Coronary artery (tissue), 2 donors: ENCODE data around the gene TUBB6.

Experiments
- DNase-seq: peaks from one replicate; pipeline ENCODE4 v3.0.0-alpha.2; 2017; ENCODE audit warnings: low spot score
- H3K27ac ChIP-seq, 2 donors: fragments of 200-600 bp; sonication (generic); one replicate each; pipeline ENCODE4 v1.5.1; 2016 to 2019
- H3K4me3 ChIP-seq: fragments of 200-600 bp; sonication (generic); 2 replicates; pipeline ENCODE4 v1.5.1; 2016; ENCODE audit warnings: mild to moderate bottlenecking, moderate library complexity
- TF ChIP-seq, protein P1 (sequence below): fragments of 200-600 bp; sonication (generic); IDR thresholded peaks from one replicate; pipeline ENCODE4 v1.5.1; 2019; ENCODE audit warnings: antibody characterized with exemption

The TUBB6 gene

GRCh38 chr18:12302391-12303147 is 5.5 kb upstream of the TUBB6 start:
- Histone ChIP-seq H3K4me3 (no peak overlapping the region), H3K27ac (no peak overlapping the region)
- DNase-seq, result peak; percentile 47
- TF ChIP-seq, protein P1, sequence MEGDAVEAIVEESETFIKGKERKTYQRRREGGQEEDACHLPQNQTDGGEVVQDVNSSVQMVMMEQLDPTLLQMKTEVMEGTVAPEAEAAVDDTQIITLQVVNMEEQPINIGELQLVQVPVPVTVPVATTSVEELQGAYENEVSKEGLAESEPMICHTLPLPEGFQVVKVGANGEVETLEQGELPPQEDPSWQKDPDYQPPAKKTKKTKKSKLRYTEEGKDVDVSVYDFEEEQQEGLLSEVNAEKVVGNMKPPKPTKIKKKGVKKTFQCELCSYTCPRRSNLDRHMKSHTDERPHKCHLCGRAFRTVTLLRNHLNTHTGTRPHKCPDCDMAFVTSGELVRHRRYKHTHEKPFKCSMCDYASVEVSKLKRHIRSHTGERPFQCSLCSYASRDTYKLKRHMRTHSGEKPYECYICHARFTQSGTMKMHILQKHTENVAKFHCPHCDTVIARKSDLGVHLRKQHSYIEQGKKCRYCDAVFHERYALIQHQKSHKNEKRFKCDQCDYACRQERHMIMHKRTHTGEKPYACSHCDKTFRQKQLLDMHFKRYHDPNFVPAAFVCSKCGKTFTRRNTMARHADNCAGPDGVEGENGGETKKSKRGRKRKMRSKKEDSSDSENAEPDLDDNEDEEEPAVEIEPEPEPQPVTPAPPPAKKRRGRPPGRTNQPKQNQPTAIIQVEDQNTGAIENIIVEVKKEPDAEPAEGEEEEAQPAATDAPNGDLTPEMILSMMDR, result no peak

DNA sequence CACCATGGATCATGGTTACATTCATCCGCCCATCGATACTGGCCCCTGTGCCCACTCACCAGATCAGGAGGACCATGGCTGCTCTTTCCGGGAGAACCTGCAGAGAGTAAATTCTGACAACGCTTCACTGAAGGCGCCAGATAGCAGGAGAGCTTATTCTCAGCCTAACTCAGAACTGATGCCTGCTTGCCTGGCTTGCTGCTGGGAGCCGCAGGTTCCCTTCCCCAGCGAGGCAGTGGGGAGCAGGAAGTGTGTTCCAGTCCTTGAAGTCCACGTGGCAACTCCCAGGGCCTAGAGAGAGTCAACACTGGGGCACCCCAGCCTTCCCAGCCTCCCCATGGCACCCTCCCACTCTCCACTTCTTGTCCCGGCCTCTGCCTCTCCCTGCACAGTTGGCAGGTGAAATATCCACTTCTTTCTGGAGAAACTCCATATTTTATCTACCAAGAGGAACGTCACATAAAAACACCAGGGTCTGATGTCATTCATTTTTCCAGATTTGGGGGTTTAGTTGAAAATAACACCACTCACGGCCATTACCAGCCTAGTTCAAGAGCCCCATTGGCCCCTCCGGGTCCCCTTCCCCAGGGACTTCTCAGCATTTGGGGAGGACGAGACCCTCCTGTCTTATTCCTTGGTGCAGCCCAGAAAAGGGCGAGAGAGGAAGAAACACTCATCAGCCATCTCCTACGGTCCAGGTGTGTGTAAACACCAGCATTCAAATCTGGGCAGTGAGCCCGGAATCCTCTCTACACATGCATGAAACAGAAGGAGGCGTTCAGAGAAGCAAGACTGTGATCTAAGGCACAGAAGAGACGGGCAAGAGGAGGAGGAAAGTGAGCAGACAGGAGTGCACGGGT is 3.5 kb upstream of the TUBB6 start:
- peak; percentile 71 for DNase-seq
- no peak overlapping the region for H3K27ac ChIP-seq
- TF ChIP-seq, protein P1, result no peak
- H3K4me3 ChIP-seq, result no peak overlapping the region

DNA sequence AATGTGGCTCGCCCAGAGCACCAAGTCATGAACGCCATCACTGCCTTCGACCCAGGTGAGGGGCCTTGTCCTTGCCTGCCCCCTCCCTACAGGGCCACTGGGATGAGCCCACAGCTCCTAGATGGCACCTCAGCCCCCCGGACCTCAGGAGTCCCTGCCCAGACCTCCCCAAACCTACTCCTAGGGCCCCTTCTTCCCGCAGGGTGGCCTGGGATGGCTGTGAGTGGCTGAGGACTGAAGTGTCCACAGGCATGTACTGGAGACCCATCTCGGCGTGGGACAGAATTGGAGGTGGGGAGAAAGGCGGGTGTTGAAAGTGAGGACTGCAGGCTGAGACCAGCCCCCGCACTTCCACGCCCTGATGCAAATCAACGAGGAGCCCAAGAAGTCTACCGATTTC is 2.8 kb upstream of the TUBB6 start:
- peak; percentile 72 for DNase-seq
- TF ChIP-seq, protein P1, result no peak
- H3K27ac ChIP-seq, result no peak overlapping the region
- H3K4me3 ChIP-seq, result no peak overlapping the region

GRCh38 chr18:12305930-12306629 is 2.0 kb upstream of the TUBB6 start:
- Histone ChIP-seq H3K4me3 (peak overlapping the region; percentile 95), H3K27ac (peak overlapping the region in 1 of 2 donors; percentile 99)
- TF ChIP-seq, protein P1, result no peak
- DNase-seq, result peak; percentile 53

GRCh38 chr18:12306752-12307700 is 1.0 kb upstream of the TUBB6 start:
- DNase-seq, result peak; percentile 64
- TF ChIP-seq, protein P1, result no peak
- peak overlapping the region; percentile 99 for H3K27ac ChIP-seq
- peak overlapping the region; percentile 95 for H3K4me3 ChIP-seq
